22Rv1 (cell line): ENCODE data around the gene COX6B1.

ENCODE experiments used
- H3K27ac ChIP-seq: fragments of 450-650 bp; 2 replicates; pipeline ENCODE4 v1.5.1; 2017
- CTCF ChIP-seq: fragments of 450-650 bp; IDR thresholded peaks from 2 replicates; pipeline ENCODE4 v1.5.1; 2017; ENCODE audit warnings: mild to moderate bottlenecking
- ZFX ChIP-seq: fragments of 450-650 bp; IDR thresholded peaks from 2 replicates; pipeline ENCODE4 v1.6.1; 2017; ENCODE audit warnings: antibody characterized with exemption, borderline replicate concordance

The COX6B1 gene

GRCh38 chr19:35622750-35623149 lies 25.4 kb upstream of the COX6B1 start:
- H3K27ac ChIP-seq: no peak overlapping the region
- no peak for TF ChIP-seq CTCF
- no peak for TF ChIP-seq ZFX

GRCh38 chr19:35623327-35624010 lies 24.7 kb upstream of the COX6B1 start:
- H3K27ac ChIP-seq: no peak overlapping the region
- TF ChIP-seq ZFX (no peak), CTCF (no peak)

DNA sequence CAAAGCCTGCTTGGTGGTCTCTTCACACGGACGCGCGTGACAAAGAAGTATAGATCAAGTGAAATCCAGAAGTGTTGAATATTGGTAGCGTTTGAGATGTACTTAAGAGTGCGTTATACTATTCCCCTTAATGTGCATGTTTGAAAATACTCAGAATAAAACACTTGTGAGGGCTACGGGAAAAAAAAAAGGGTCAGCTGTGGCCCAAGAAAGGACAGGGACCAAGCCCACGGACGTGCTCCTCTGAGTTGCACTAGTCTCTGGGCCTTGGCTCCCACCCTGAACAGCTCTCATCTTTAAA lies 19.9 kb upstream of the COX6B1 start:
- TF ChIP-seq ZFX (no peak), CTCF (no peak)
- peak overlapping the region; percentile 85 for H3K27ac ChIP-seq

DNA sequence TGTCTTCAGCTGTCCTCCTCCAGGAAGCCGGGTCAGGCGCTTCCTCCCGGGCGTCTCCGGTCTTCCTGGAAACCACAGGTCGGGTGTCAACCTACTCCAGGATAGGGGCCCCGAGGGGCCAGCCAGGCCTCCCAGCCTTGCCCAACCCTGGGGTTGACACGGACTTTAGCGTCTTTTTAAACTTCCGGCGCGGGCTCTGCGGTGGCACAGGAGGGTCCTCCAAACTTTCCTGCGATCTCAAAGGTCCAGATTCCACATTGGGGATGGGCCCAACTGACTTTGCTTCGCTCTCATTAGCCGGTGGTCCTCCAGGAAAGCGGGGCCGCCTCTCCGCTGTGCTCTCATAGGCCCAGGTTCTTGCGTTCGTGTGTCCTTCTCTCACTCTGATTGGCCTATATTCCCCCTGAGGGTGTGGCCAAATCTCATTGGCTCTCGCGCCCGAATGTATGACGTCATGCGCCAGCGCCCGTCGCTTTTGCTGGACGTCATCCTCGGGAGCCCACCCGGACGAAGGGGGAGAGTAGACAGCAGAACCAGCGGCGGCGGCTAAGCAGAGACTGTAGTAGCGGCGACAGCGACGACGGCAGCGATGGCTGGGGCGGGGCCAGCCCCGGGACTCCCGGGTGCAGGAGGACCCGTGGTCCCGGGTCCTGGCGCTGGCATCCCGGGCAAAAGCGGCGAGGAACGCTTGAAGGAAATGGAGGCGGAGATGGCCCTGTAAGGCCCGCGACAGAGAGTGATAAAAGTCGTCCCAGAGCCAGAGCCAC lies 19.4 kb upstream of the COX6B1 start, which contains the start of gene RBM42:
TSS of gene RBM42 (plus strand) at position 472 of the 767 bp plus-strand sequence. CDS start at position 590, 118 bp downstream.
- H3K27ac ChIP-seq: peak within 1 kb of the TSS; percentile 85
- no peak for TF ChIP-seq CTCF
- TF ChIP-seq ZFX: no peak

DNA sequence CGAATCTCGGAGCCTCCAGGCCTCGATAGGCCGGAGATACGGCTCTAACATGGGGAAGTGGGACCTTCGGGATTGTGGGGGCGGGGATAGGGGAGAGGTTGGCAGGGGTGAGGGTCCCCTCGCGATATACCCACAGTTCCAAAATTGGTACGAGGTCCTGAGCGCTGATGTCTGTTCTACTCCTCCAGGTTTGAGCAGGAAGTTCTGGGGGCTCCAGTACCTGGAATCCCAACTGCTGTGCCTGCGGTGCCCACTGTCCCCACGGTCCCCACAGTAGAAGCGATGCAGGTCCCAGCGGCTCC lies 18.8 kb upstream of the COX6B1 start:
- TF ChIP-seq ZFX: no peak
- TF ChIP-seq CTCF: no peak
- peak overlapping the region; percentile 85 for H3K27ac ChIP-seq

DNA sequence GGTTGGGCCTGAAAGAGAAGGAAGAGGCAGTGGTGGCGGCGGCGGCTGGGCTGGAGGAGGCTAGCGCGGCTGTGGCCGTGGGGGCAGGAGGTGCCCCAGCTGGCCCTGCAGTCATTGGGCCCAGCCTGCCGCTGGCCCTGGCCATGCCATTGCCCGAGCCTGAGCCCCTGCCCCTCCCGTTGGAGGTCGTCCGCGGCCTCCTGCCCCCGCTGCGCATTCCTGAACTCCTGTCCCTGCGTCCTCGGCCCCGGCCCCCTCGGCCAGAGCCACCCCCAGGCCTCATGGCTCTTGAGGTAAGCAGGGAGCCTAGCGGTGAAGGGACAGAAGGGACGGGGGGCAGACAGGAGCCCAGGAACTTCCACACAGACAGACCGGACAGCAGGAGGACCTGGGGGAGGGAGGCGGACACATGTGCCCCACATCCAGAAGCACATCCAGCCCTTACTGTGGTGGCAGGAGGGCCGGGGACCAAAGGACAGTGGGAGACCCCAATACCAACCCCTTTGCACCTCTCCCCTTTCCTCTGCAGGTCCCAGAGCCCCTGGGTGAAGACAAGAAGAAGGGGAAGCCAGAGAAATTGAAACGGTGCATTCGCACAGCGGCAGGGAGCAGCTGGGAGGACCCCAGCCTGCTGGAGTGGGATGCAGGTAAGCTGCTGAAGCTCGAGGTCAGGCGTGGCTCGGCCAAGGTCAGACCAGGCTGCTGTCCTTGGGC lies 14.2 kb upstream of the COX6B1 start:
- TF ChIP-seq CTCF: no peak
- no peak for TF ChIP-seq ZFX

GRCh38 chr19:35636651-35637050 lies 11.5 kb upstream of the COX6B1 start:
- TF ChIP-seq CTCF (no peak), ZFX (no peak)

More for the DNA sequence above, 14.2 kb upstream of the COX6B1 start:
- H3K27ac ChIP-seq: no peak overlapping the region

More at GRCh38 chr19:35636651-35637050, 11.5 kb upstream of the COX6B1 start:
- no peak overlapping the region for H3K27ac ChIP-seq
